HCT116 (cell line): Measurements from ENCODE around the gene PROSER3. TPM values are rescaled to one million over a fixed set of nuclear protein-coding genes. Genes with fewer than 3 reads are reported as not detected.

Experiments
- ATAC-seq: fragments of 200-7000 bp; cut with Tn5 transposase; 2 replicates; pipeline ENCODE4 v1.9.1; 2020; ENCODE audit warnings: mild to moderate bottlenecking, moderate library complexity
- BruUV-seq: library from RNA; stranded (reverse); fragments of 400-500 nt; replicated peaks from 2 replicates; lab custom pipeline; 2021; lab: Mats Ljungman, UMichigan
- CTCF ChIA-PET: fragments of 300-600 bp; sonication (Branson Sonifier 250); formaldehyde crosslinking; loops from one replicate; lab custom pipeline; 2021; ENCODE audit warnings: antibody characterized with exemption; lab: Charles Lee
- POLR2A ChIA-PET: fragments of 300-600, 350-600 bp; sonication (Branson Sonifier 250); formaldehyde crosslinking; loops from one replicate; lab custom pipeline; 2021; ENCODE audit warnings: antibody characterized with exemption; lab: Charles Lee
- RAD21 ChIA-PET, 2 experiments: fragments of 300-600 bp; sonication (Branson Sonifier 250); formaldehyde crosslinking; loops; one replicate each; lab custom pipeline; 2023; ENCODE audit warnings: low total read pairs in 2 of 2; ENCODE audit not compliant: uncharacterized antibody in 2 of 2, unreplicated experiment in 2 of 2, low non-redundant PET in 1 of 2; lab: Charles Lee
- DNase-seq: peaks from one replicate; pipeline ENCODE4 v3.0.0-alpha.2; 2010; ENCODE audit warnings: low read depth, low spot score
- H2AFZ ChIP-seq: fragments of 200-600 bp; shearing (Covaris generic), sonication (generic); 2 replicates; pipeline ENCODE4 v1.6.1; 2017; ENCODE audit warnings: low read depth, mixed run types, mixed read lengths, antibody characterized with exemption, low read length; ENCODE audit not compliant: poor library complexity, severe bottlenecking
- H3K27ac ChIP-seq: 2 replicates; pipeline ENCODE4 v1.5.1; 2012; ENCODE audit warnings: low read depth, low read length
- H3K27me3 ChIP-seq: fragments of 200-600 bp; sonication (generic); 2 replicates; pipeline ENCODE4 v1.6.1; 2016; ENCODE audit warnings: mixed run types, low read length, mixed read lengths; ENCODE audit not compliant: insufficient read depth
- H3K36me3 ChIP-seq, 2 experiments: fragments of 200-500 bp in 1 of 2; fragments of 200-600 bp in 1 of 2; sonication (Bioruptor generic) in 1 of 2; sonication (generic) in 1 of 2; 2 replicates each; pipeline versions ENCODE4 v1.5.1 to v1.6.1; 2014 to 2016; ENCODE audit warnings: low read length in 2 of 2, inconsistent platforms in 1 of 2, mixed read lengths in 1 of 2, mixed run types in 1 of 2; ENCODE audit not compliant: insufficient read depth in 2 of 2, control insufficient read depth in 1 of 2
- H3K4me1 ChIP-seq, 2 experiments: fragments of 200-600 bp in 1 of 2; sonication (generic) in 1 of 2; 2 replicates each; pipeline versions ENCODE4 v1.5.1 to v1.6.1; 2012 to 2017; ENCODE audit warnings: low read length in 2 of 2, inconsistent platforms in 1 of 2, mild to moderate bottlenecking in 1 of 2, mixed read lengths in 1 of 2, mixed run types in 1 of 2, moderate library complexity in 1 of 2; ENCODE audit not compliant: insufficient read depth in 2 of 2, control insufficient read depth in 1 of 2
- H3K4me2 ChIP-seq: fragments of 200-600 bp; sonication (generic); 2 replicates; pipeline ENCODE4 v1.6.1; 2017; ENCODE audit warnings: mixed run types, low read length, mixed read lengths
- H3K4me3 ChIP-seq, 2 experiments: fragments of 200-600 bp in 1 of 2; sonication (generic) in 1 of 2; replicated peaks in 1 of 2; 2 replicates each; pipeline ENCODE4 v1.5.1; 2011 to 2016; ENCODE audit warnings: low read length in 2 of 2, control low read depth in 1 of 2, low read depth in 1 of 2, mild to moderate bottlenecking in 1 of 2, mixed read lengths in 1 of 2, mixed run types in 1 of 2
- H3K79me2 ChIP-seq: fragments of 200-600 bp; sonication (generic); 2 replicates; pipeline ENCODE4 v1.6.1; 2017; ENCODE audit warnings: mild to moderate bottlenecking, mixed run types, low read length, moderate library complexity, mixed read lengths; ENCODE audit not compliant: insufficient read depth
- H3K9ac ChIP-seq: fragments of 200-600 bp; sonication (generic); 2 replicates; pipeline ENCODE4 v1.6.1; 2016; ENCODE audit warnings: low read length, mixed read lengths
- H3K9me2 ChIP-seq: fragments of 200-600 bp; sonication (generic), shearing (Covaris generic); 2 replicates; pipeline ENCODE4 v1.6.1; 2017; ENCODE audit warnings: mixed run types, mild to moderate bottlenecking, moderate library complexity; ENCODE audit not compliant: insufficient read depth
- H3K9me3 ChIP-seq, 2 experiments: fragments of 200-500 bp in 1 of 2; fragments of 200-600 bp in 1 of 2; sonication (Bioruptor generic) in 1 of 2; sonication (generic) in 1 of 2; 2 replicates each; pipeline ENCODE4 v1.6.1; 2014 to 2017; ENCODE audit warnings: low read length in 2 of 2, mixed read lengths in 2 of 2, inconsistent platforms in 1 of 2, low read depth in 1 of 2, mild to moderate bottlenecking in 1 of 2, mixed run types in 1 of 2, moderate library complexity in 1 of 2; ENCODE audit not compliant: control insufficient read depth in 1 of 2, insufficient read depth in 1 of 2
- H4K20me1 ChIP-seq: fragments of 200-600 bp; sonication (generic), shearing (Covaris generic); 2 replicates; pipeline ENCODE4 v1.6.1; 2017; ENCODE audit warnings: mixed run types, mild to moderate bottlenecking, moderate library complexity; ENCODE audit not compliant: insufficient read depth
- ATF3 ChIP-seq: IDR thresholded peaks from 2 replicates; pipeline ENCODE4 v1.6.1; 2012
- CBX3 ChIP-seq: IDR thresholded peaks from 2 replicates; pipeline ENCODE4 v1.6.1; 2012; ENCODE audit warnings: low read depth
- CEBPB ChIP-seq: IDR thresholded peaks from 2 replicates; pipeline ENCODE4 v1.6.1; 2012; ENCODE audit warnings: low read depth
- EGR1 ChIP-seq: IDR thresholded peaks from 2 replicates; pipeline ENCODE4 v1.6.1; 2012; ENCODE audit warnings: low read depth
- ELF1 ChIP-seq: IDR thresholded peaks from 2 replicates; pipeline ENCODE4 v1.6.1; 2012; ENCODE audit warnings: low read depth, borderline replicate concordance
- EZH2 ChIP-seq: fragments of 200-600 bp; sonication (generic); IDR thresholded peaks from 2 replicates; pipeline ENCODE4 v1.6.1; 2017; ENCODE audit warnings: antibody characterized with exemption, mixed run types
- FOSL1 ChIP-seq: IDR thresholded peaks from 2 replicates; pipeline ENCODE4 v1.6.1; 2012; ENCODE audit warnings: low read depth
- JUND ChIP-seq: IDR thresholded peaks from 2 replicates; pipeline ENCODE4 v1.6.1; 2012
- MAX ChIP-seq: IDR thresholded peaks from 2 replicates; pipeline ENCODE4 v1.6.1; 2012
- POLR2A ChIP-seq: IDR thresholded peaks from 2 replicates; pipeline ENCODE4 v1.7.0; 2011; ENCODE audit warnings: borderline replicate concordance; ENCODE audit not compliant: insufficient read depth, insufficient read length; ENCODE audit errors: extremely low read depth
- POLR2AphosphoS5 ChIP-seq: IDR thresholded peaks from 2 replicates; pipeline ENCODE4 v1.6.1; 2011; ENCODE audit warnings: mild to moderate bottlenecking, low read depth, low read length, moderate library complexity
- RAD21 ChIP-seq: IDR thresholded peaks from 2 replicates; pipeline ENCODE4 v1.6.1; 2012; ENCODE audit warnings: low read depth, mild to moderate bottlenecking
- REST ChIP-seq: IDR thresholded peaks from 2 replicates; pipeline ENCODE4 v1.6.1; 2012; ENCODE audit warnings: low read depth
- SIN3A ChIP-seq: IDR thresholded peaks from 2 replicates; pipeline ENCODE4 v1.6.1; 2012; ENCODE audit warnings: low read depth
- SRF ChIP-seq: IDR thresholded peaks from 2 replicates; pipeline ENCODE4 v1.6.1; 2012; ENCODE audit warnings: low read depth
- TCF7L2 ChIP-seq: IDR thresholded peaks from 2 replicates; pipeline ENCODE4 v1.7.0; 2011; ENCODE audit warnings: borderline replicate concordance, inconsistent platforms; ENCODE audit not compliant: insufficient read depth, insufficient read length; ENCODE audit errors: extremely low read depth
- YY1 ChIP-seq: IDR thresholded peaks from 2 replicates; pipeline ENCODE4 v1.6.1; 2011; ENCODE audit warnings: low read length, low read depth, moderate library complexity, mild to moderate bottlenecking; ENCODE audit not compliant: insufficient replicate concordance; ENCODE audit errors: extremely low read depth
- ZBTB33 ChIP-seq: IDR thresholded peaks from 2 replicates; pipeline ENCODE4 v1.6.1; 2011; ENCODE audit warnings: mild to moderate bottlenecking, low read length, moderate library complexity; ENCODE audit not compliant: insufficient replicate concordance; ENCODE audit errors: extremely low read depth
- ZFX ChIP-seq: fragments of 450-650 bp; IDR thresholded peaks from 2 replicates; pipeline ENCODE4 v1.6.1; 2017
- ZNF274 ChIP-seq: fragments of 200-500 bp; sonication (Bioruptor generic); IDR thresholded peaks from 2 replicates; pipeline ENCODE4 v1.6.1; 2014; ENCODE audit warnings: mild to moderate bottlenecking, low read depth, low read length, inconsistent platforms
- intact Hi-C: fragments of 100-400 bp; cut with micrococcal nuclease; formaldehyde crosslinking; loops from 2 replicates; pipeline ENCODE4 v1.10.0; 2022
- total RNA-seq: library from RNA; stranded (reverse); gene quantifications from one replicate; pipeline ENCODE4 v1.2.1, GENCODE V29; 2021; ENCODE audit not compliant: unreplicated experiment

Gene PROSER3
- total RNA-seq, 1 experiment from 2014 or later = 42.5 TPM

GRCh38 chr19:35738887-35739229 lies 19.1 kb upstream of the PROSER3 start:
- DNase-seq (no peak), ATAC-seq (no peak)
- no TSS peak for BruUV-seq
- H3K27ac ChIP-seq = no peak overlapping the region
- H3K36me3 ChIP-seq = peaks cover 19 to 30% of the 10 kb centered on the region in 2 experiments; a peak in 3 of 4 replicates
- intact Hi-C loops = no loop called here
- no peaks in the 10 kb centered on the region for H3K9me2 ChIP-seq
- RAD21 ChIA-PET = no interaction called here
- no peak overlapping the region for H3K9ac ChIP-seq
- H3K4me1 ChIP-seq = peaks cover 15 to 17% of the 10 kb centered on the region in 2 experiments; a peak in 3 of 4 replicates
- TF ChIP-seq REST = no peak
- TF ChIP-seq POLR2A = no peak
- no peak for TF ChIP-seq ATF3
- no peak for TF ChIP-seq MAX
- TF ChIP-seq SRF = no peak
- TF ChIP-seq POLR2AphosphoS5 = no peak
- no peak for TF ChIP-seq ZFX
- TF ChIP-seq ELF1 = no peak
- no peak for TF ChIP-seq FOSL1
- TF ChIP-seq RAD21 = no peak
- TF ChIP-seq ZNF274 = no peak
- TF ChIP-seq EZH2 = no peak
- TF ChIP-seq EGR1 = no peak
- TF ChIP-seq SIN3A = no peak
- no peak for TF ChIP-seq CEBPB
- no peak for TF ChIP-seq YY1
- no peak for TF ChIP-seq JUND
- TF ChIP-seq ZBTB33 = no peak
- TF ChIP-seq CBX3 = no peak
- no peak for TF ChIP-seq TCF7L2
- H3K4me3 ChIP-seq = no peak overlapping the region
- H4K20me1 ChIP-seq = no peaks in the 10 kb centered on the region
- H3K79me2 ChIP-seq = no peaks in the 10 kb centered on the region
- H2AFZ ChIP-seq = no peak overlapping the region
- CTCF ChIA-PET = no interaction called here
- POLR2A ChIA-PET = interaction anchor here (1.9 to 2.2 kb wide), 2 partner anchors 9 kb away, joined by 5 to 7 read pairs; partner anchors contain the start of gene LIN37
- H3K27me3 ChIP-seq = no peaks in the 10 kb centered on the region
- no peak overlapping the region for H3K4me2 ChIP-seq
- no peaks in the 10 kb centered on the region for H3K9me3 ChIP-seq
